Midbrain (tissue), 1 donor: ENCODE results near the gene CDK16.
"Not testable (repeated sequence)": the region's sequence is repeated elsewhere in the genome, so short reads cannot be mapped to it uniquely, and the experiment has no call there.

Source experiments
- DNase-seq: peaks from one replicate; lab custom pipeline; 2025; lab: John Stamatoyannopoulos, UW

The CDK16 gene

DNA sequence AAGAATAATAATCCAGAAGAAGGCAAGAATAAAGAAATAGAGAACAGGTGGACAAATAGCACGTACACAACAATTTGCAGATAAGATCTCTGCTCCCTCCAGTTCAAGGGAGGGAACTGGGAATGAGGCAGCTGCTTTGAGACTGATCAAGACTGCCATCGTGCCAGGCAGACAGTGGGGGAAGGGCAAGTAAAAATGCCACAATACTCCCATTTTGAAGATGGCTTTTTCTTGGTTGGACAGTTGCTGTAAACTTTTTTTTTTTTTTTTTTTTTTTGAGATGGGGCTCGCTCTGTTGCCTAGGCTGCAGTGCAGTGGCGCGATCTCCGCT lies 31.5 kb downstream of the CDK16 start:
- DNase-seq = no peak

GRCh38 chrX:47257620-47258019 lies 39.1 kb downstream of the CDK16 start:
- DNase-seq = not testable (repeated sequence)

GRCh38 chrX:47264483-47265173 lies 46.1 kb downstream of the CDK16 start:
- DNase-seq = no peak

GRCh38 chrX:47266643-47267042 lies 48.2 kb downstream of the CDK16 start:
- no peak for DNase-seq

DNA sequence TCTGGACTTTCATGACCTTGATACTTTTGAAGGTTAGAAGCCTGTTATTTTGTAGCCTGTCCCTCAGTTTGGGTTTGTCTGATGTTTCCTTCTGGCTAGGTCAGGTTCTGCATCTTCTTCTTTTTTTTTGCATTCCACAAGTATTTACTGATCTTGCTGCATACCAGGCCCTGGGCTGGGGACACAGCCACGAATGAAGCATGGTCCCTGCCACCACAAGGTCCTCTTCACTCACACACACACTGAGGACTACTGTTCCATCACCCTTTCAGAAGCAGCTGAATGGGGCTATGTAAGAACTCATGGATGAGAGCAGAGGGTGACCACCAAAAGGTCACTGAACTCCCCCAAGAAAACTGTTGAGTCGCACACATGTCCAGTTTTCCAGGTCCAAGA lies 53.5 kb downstream of the CDK16 start:
- no peak for DNase-seq

GRCh38 chrX:47273011-47273730 lies 54.7 kb downstream of the CDK16 start:
- no peak for DNase-seq

GRCh38 chrX:47278691-47279090 lies 60.2 kb downstream of the CDK16 start:
- no peak for DNase-seq
